HepG2 (cell line): Measurements from ENCODE around the gene MAVS. TPM values are rescaled to one million over a fixed set of nuclear protein-coding genes. Genes with fewer than 3 reads are reported as not detected.

Experiments used
- ARNTL ChIP-seq: sonication (generic); formaldehyde crosslinking; IDR thresholded peaks from 2 replicates; pipeline ENCODE4 v1.4.0; 2020; ENCODE audit warnings: mild to moderate bottlenecking, missing genetic modification reagents
- GABPB1 ChIP-seq: IDR thresholded peaks from 2 replicates; pipeline ENCODE4 v1.6.1; 2016; ENCODE audit warnings: mild to moderate bottlenecking, missing genetic modification reagents, moderate library complexity, missing compliant biosample characterization
- HMG20B ChIP-seq: conservative IDR thresholded peaks from 2 replicates; pipeline ENCODE4 v1.6.1; 2016; ENCODE audit warnings: missing genetic modification reagents, missing compliant biosample characterization
- HNF4A ChIP-seq: sonication (generic); formaldehyde crosslinking; IDR thresholded peaks from 2 replicates; pipeline ENCODE4 v1.4.0; 2020; ENCODE audit warnings: missing genetic modification reagents
- ISX ChIP-seq: sonication (generic); formaldehyde crosslinking; conservative IDR thresholded peaks from 2 replicates; pipeline ENCODE4 v1.5.0; 2020; ENCODE audit warnings: missing genetic modification reagents
- KDM5A ChIP-seq: fragments of 200-600 bp; sonication (generic); IDR thresholded peaks from 2 replicates; pipeline ENCODE4 v1.7.0; 2018; ENCODE audit warnings: antibody characterized with exemption, mild to moderate bottlenecking, low read length, borderline replicate concordance
- MAZ ChIP-seq, 2 experiments: sonication (generic) in 1 of 2; formaldehyde crosslinking in 1 of 2; IDR thresholded peaks; 2 replicates each; pipeline versions ENCODE4 v1.5.0 to v1.6.1; 2012 to 2020; ENCODE audit warnings: low read depth in 2 of 2, mild to moderate bottlenecking in 2 of 2, borderline replicate concordance in 1 of 2, improper control_type of control experiment in 1 of 2, low read length in 1 of 2, missing genetic modification reagents in 1 of 2, moderate library complexity in 1 of 2
- NKX3-1 ChIP-seq: sonication (generic); formaldehyde crosslinking; IDR thresholded peaks from 2 replicates; pipeline ENCODE4 v1.5.0; 2020; ENCODE audit warnings: missing genetic modification reagents
- PPARG ChIP-seq: conservative IDR thresholded peaks from 2 replicates; pipeline ENCODE4 v1.6.1; 2016; ENCODE audit warnings: missing biosample characterization, missing genetic modification reagents
- REXO4 ChIP-seq: sonication (generic); formaldehyde crosslinking; IDR thresholded peaks from 2 replicates; pipeline ENCODE4 v1.8.0; 2022; ENCODE audit warnings: missing genetic modification reagents, mild to moderate bottlenecking, borderline replicate concordance
- TCF7L2 ChIP-seq: IDR thresholded peaks from 2 replicates; pipeline ENCODE4 v1.6.1; 2011; ENCODE audit warnings: mild to moderate bottlenecking, low read depth, low read length, moderate library complexity
- ZHX1 ChIP-seq: sonication (generic); formaldehyde crosslinking; IDR thresholded peaks from 2 replicates; pipeline ENCODE4 v1.8.1; 2022; ENCODE audit warnings: low read depth, mild to moderate bottlenecking, missing genetic modification reagents
- ZNF616 ChIP-seq: sonication (generic); formaldehyde crosslinking; IDR thresholded peaks from 2 replicates; pipeline ENCODE4 v1.5.0; 2020; ENCODE audit warnings: low read depth, mild to moderate bottlenecking, missing genetic modification reagents
- polyA plus RNA-seq, 8 experiments: library from polyadenylated mRNA; depleted of rRNA in 3 of 8; stranded (reverse) in 7 of 8; unstranded in 1 of 8; fragments of >200 nt; fragmentation: Illumina TruSeq in 4 of 8; extraction: Trizol in 4 of 8; gene quantifications; 2 replicates each; pipeline versions ENCODE4 v1.2.1 to v1.2.3, GENCODE V29; 2011 to 2016; ENCODE audit warnings: low read depth in 4 of 8, missing spikeins in 1 of 8, mixed read lengths in 1 of 8; ENCODE audit not compliant: insufficient read depth in 1 of 8
- total RNA-seq, 5 experiments: library from RNA; depleted of rRNA; stranded (reverse); fragments of >200 nt; fragmentation: Illumina TruSeq; extraction: Trizol; gene quantifications; 2 replicates each; pipeline ENCODE4 v1.2.3, GENCODE V29; 2016; ENCODE audit warnings: low read depth in 1 of 5
- TF ChIP-seq, protein P1 (sequence below): conservative IDR thresholded peaks from 2 replicates; pipeline ENCODE4 v1.6.1; 2018; ENCODE audit warnings: missing genetic modification reagents
- TF ChIP-seq, protein P2 (sequence below): sonication (generic); formaldehyde crosslinking; IDR thresholded peaks from 2 replicates; pipeline ENCODE4 v1.4.0; 2020; ENCODE audit warnings: missing genetic modification reagents
- TF ChIP-seq, protein P3 (sequence below): sonication (generic); formaldehyde crosslinking; IDR thresholded peaks from 2 replicates; pipeline ENCODE4 v1.5.0; 2020; ENCODE audit warnings: mild to moderate bottlenecking, missing genetic modification reagents, moderate library complexity

Gene MAVS
- total and polyA plus RNA-seq, 2 of the 13 experiments (the other 11 are each of a cell fraction or from before 2014, with no cell fraction given): 27.3 to 36.6 TPM

DNA sequence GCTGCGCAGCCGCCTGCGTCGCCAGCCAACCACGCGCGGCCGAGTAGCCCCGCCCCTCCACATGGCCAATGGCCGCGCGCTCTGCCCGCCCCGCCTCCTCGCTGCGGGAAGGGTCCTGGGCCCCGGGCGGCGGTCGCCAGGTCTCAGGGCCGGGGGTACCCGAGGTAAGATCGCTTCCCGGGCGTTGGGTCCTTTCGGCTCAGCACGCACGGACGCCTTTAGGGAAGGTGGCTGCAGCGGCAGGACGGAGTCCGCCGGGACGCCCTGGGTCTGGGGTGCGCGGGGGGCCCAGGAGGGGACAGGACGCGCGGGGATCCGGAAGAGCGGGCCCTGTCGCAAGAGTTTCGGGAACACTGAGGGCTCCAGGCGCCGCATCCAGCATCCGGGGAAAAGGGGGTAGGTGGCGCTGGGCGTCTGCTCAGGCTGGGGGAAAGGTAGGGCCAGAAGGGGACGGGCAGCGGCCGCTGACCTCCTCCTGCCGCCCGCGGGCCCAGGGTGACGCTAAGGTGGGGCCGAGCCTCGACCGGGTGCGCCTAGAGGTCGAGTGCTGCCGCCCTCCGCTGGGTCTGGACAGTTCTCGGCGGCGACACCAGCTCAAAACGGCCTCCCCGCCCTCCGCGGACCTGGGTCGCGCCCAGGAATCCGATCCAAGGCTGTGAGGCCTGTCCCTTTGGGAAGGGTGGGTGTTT lies at the start of gene MAVS (continued):
- TF ChIP-seq ZHX1 (CRISPR knock-in tag): 0 out of 2 replicates have a peak, but pooled peaks have one; percentile 12
- TF ChIP-seq, protein P1, sequence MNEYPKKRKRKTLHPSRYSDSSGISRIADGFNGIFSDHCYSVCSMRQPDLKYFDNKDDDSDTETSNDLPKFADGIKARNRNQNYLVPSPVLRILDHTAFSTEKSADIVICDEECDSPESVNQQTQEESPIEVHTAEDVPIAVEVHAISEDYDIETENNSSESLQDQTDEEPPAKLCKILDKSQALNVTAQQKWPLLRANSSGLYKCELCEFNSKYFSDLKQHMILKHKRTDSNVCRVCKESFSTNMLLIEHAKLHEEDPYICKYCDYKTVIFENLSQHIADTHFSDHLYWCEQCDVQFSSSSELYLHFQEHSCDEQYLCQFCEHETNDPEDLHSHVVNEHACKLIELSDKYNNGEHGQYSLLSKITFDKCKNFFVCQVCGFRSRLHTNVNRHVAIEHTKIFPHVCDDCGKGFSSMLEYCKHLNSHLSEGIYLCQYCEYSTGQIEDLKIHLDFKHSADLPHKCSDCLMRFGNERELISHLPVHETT: peak; percentile 45
- peak; percentile 75; the same call in 1 of the 2 replicates for TF ChIP-seq ZNF616 (CRISPR knock-in tag)
- peak; percentile 87 for TF ChIP-seq KDM5A
- TF ChIP-seq MAZ (IDR thresholded peaks at IDR 0.05; ENCODE audit: borderline replicate concordance, low read depth, low read length): peak; percentile 26; the same call in 1 of the 2 replicates
- peak; percentile 96 for TF ChIP-seq MAZ (CRISPR knock-in tag; IDR thresholded peaks at IDR 0.05; ENCODE audit: low read depth)
- TF ChIP-seq, protein P2, sequence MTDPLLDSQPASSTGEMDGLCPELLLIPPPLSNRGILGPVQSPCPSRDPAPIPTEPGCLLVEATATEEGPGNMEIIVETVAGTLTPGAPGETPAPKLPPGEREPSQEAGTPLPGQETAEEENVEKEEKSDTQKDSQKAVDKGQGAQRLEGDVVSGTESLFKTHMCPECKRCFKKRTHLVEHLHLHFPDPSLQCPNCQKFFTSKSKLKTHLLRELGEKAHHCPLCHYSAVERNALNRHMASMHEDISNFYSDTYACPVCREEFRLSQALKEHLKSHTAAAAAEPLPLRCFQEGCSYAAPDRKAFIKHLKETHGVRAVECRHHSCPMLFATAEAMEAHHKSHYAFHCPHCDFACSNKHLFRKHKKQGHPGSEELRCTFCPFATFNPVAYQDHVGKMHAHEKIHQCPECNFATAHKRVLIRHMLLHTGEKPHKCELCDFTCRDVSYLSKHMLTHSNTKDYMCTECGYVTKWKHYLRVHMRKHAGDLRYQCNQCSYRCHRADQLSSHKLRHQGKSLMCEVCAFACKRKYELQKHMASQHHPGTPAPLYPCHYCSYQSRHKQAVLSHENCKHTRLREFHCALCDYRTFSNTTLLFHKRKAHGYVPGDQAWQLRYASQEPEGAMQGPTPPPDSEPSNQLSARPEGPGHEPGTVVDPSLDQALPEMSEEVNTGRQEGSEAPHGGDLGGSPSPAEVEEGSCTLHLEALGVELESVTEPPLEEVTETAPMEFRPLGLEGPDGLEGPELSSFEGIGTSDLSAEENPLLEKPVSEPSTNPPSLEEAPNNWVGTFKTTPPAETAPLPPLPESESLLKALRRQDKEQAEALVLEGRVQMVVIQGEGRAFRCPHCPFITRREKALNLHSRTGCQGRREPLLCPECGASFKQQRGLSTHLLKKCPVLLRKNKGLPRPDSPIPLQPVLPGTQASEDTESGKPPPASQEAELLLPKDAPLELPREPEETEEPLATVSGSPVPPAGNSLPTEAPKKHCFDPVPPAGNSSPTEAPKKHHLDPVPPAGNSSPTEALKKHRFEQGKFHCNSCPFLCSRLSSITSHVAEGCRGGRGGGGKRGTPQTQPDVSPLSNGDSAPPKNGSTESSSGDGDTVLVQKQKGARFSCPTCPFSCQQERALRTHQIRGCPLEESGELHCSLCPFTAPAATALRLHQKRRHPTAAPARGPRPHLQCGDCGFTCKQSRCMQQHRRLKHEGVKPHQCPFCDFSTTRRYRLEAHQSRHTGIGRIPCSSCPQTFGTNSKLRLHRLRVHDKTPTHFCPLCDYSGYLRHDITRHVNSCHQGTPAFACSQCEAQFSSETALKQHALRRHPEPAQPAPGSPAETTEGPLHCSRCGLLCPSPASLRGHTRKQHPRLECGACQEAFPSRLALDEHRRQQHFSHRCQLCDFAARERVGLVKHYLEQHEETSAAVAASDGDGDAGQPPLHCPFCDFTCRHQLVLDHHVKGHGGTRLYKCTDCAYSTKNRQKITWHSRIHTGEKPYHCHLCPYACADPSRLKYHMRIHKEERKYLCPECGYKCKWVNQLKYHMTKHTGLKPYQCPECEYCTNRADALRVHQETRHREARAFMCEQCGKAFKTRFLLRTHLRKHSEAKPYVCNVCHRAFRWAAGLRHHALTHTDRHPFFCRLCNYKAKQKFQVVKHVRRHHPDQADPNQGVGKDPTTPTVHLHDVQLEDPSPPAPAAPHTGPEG (CRISPR knock-in tag): peak; percentile 80
- peak; percentile 46; the same call in 1 of the 2 replicates for TF ChIP-seq ARNTL (CRISPR knock-in tag)
- TF ChIP-seq PPARG (CRISPR knock-in tag): 0 out of 2 replicates have a peak, but pooled peaks have one; percentile 38
- no peak for TF ChIP-seq TCF7L2
- TF ChIP-seq, protein P3, sequence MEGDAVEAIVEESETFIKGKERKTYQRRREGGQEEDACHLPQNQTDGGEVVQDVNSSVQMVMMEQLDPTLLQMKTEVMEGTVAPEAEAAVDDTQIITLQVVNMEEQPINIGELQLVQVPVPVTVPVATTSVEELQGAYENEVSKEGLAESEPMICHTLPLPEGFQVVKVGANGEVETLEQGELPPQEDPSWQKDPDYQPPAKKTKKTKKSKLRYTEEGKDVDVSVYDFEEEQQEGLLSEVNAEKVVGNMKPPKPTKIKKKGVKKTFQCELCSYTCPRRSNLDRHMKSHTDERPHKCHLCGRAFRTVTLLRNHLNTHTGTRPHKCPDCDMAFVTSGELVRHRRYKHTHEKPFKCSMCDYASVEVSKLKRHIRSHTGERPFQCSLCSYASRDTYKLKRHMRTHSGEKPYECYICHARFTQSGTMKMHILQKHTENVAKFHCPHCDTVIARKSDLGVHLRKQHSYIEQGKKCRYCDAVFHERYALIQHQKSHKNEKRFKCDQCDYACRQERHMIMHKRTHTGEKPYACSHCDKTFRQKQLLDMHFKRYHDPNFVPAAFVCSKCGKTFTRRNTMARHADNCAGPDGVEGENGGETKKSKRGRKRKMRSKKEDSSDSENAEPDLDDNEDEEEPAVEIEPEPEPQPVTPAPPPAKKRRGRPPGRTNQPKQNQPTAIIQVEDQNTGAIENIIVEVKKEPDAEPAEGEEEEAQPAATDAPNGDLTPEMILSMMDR: peak; percentile 68
- 0 out of 2 replicates have a peak, but pooled peaks have one; percentile 91 for TF ChIP-seq NKX3-1 (CRISPR knock-in tag)
- peak; percentile 16; the same call in 1 of the 2 replicates for TF ChIP-seq ISX (CRISPR knock-in tag)
- TF ChIP-seq HNF4A: peak; percentile 42; the same call in 1 of the 2 replicates
- TF ChIP-seq GABPB1 (CRISPR knock-in tag): peak; percentile 86
- no peak for TF ChIP-seq HMG20B (CRISPR knock-in tag)
- no peak; the same call in 1 of the 2 replicates for TF ChIP-seq REXO4
